Peyer's patch (tissue), 4 donors: ENCODE measurements around the gene SRD5A2.
"Not testable (repeated sequence)": the region's sequence is repeated elsewhere in the genome, so short reads cannot be mapped to it uniquely, and the experiment has no call there.

ENCODE experiments used
- POLR2A ChIP-seq, 2 donors: fragments of 450-650 bp; IDR thresholded peaks; one replicate each; pipeline ENCODE4 v1.5.1; 2017; ENCODE audit warnings: antibody characterized with exemption in 2 of 2, mild to moderate bottlenecking in 2 of 2, moderate library complexity in 2 of 2
- TF ChIP-seq, protein P1 (sequence below), 6 experiments: fragments of 450-650 bp in 4 of 6; fragments of 200-600 bp in 2 of 6; sonication (generic) in 1 of 6; IDR thresholded peaks; one replicate each; pipeline ENCODE4 v1.5.1; 2017 to 2019; ENCODE audit warnings: antibody characterized with exemption in 6 of 6, mild to moderate bottlenecking in 3 of 6, moderate library complexity in 1 of 6

DNA sequence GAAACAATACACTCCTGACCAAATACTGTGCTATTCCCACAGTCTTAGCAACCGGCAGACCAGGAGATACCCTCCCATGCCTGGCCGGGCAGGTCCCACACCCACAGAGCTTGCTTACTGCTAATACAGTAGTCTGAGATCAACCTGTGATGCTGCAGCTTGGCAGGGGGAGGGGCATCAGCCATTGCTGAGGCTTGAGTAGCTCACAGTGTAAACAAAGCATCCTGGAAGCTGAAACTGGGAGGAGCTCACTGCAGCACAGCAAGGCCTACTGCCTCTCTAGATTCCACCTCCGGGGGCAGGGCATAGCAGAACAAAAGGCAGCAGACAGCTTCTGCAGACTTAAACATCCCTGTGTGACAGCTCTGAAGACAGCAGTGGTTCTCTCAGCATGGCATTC, 91.4 kb downstream of the SRD5A2 start:
- TF ChIP-seq, protein P1, sequence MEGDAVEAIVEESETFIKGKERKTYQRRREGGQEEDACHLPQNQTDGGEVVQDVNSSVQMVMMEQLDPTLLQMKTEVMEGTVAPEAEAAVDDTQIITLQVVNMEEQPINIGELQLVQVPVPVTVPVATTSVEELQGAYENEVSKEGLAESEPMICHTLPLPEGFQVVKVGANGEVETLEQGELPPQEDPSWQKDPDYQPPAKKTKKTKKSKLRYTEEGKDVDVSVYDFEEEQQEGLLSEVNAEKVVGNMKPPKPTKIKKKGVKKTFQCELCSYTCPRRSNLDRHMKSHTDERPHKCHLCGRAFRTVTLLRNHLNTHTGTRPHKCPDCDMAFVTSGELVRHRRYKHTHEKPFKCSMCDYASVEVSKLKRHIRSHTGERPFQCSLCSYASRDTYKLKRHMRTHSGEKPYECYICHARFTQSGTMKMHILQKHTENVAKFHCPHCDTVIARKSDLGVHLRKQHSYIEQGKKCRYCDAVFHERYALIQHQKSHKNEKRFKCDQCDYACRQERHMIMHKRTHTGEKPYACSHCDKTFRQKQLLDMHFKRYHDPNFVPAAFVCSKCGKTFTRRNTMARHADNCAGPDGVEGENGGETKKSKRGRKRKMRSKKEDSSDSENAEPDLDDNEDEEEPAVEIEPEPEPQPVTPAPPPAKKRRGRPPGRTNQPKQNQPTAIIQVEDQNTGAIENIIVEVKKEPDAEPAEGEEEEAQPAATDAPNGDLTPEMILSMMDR (IDR thresholded peaks at IDR 0.05): not testable (repeated sequence)
- not testable (repeated sequence) for TF ChIP-seq POLR2A (IDR thresholded peaks at IDR 0.05)
